GDM1 (cell line): ENCODE results near the gene NUP210.
"Not testable (repeated sequence)": the region's sequence is repeated elsewhere in the genome, so short reads cannot be mapped to it uniquely, and the experiment has no call there.

Source experiments
- DNase-seq: peaks from one replicate; lab custom pipeline; 2025; lab: John Stamatoyannopoulos, UW

The NUP210 gene

DNA sequence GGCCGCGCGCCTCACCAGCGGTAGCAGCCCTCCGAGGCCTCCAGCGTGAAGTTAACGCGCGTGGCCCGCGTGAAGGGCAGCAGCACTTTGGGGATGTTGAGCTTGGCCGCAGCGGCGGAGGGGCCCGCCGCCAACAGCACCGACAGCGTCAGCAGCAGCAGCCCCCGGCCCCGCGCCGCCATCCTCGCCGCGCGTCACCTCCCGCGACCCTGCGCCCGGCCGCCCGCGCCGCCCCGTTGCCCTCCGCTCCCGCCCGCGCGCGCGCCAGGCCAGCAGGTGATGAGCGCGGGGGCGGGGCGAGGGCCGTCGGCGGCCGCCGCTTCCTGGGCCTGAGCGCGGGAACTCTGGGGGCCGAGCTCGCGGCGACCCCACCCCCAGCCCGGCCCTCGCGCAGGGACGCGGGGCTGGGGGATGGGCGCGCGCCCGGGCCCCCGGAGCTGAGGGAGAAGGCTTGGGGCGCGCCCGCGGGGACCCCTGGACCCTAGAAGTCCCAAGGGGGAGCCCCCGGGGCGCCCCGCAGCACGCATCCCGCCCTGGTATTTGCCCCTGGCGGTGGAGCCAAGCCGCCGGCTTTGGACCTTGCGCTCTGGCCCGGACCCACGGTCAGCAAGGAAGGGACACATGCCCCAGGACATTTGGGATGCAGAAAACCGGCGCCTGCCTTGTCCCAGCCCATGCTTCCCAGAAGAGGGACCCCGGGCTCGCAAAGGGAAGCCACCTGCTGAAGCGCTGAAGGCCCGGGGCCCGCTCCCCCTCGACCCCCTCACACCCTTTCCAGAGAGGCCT is at the start of gene NUP210:
TSS of gene NUP210 (minus strand) at position 278 of the 786 bp plus-strand sequence. CDS start at position 182, 96 bp downstream.
- peak; percentile 55 for DNase-seq

DNA sequence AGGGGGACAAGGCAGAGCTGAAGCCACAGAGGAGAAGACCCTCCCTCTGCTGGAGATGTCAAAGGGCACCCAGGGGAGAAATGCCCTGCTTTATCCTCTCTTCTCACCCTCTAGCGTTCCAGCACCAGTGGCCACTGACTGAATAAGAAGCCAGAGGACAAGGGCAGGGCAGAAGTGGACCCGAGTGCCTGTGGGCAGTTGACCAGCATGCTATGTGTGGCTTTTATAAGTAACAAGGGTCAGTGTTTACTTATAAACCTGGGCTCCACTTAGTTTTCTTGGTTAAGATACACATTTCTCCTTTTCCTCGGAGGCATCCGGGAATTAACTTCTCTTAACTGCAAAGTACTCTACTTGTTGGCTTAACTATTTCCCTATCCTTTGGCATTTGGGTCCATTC is 46.7 kb upstream of the NUP210 start:
- no peak for DNase-seq

DNA sequence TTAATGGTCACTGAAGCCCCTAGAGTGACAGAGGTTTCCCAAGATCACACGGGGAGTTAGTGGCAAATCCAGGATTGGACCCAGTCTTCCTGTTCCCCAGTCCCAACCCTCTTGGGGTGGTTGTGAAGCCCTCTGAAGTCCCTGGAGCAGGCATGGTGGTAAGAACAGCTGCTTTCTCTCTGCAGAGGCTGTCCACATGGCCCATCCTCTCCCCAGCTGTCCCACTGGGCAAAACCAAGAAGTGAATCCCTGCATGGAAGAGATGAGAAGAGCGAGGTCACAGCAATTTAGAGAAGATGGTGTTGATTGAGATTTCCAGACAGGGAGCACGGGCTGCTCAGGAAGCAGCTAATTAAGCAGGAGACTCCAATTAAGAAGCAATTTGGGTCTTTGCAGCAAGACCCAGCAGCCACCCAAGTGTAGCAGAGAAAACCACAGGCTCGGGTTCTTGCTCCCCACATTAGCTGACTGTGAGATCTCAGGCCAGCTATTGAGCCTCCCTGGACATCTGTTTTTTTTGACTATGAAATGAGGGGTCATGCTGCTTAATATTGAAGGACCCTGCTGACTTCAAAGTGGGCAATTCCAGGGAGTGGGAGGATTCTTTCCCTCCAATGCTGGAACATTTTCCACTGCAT is 45.2 kb upstream of the NUP210 start:
- no peak for DNase-seq

DNA sequence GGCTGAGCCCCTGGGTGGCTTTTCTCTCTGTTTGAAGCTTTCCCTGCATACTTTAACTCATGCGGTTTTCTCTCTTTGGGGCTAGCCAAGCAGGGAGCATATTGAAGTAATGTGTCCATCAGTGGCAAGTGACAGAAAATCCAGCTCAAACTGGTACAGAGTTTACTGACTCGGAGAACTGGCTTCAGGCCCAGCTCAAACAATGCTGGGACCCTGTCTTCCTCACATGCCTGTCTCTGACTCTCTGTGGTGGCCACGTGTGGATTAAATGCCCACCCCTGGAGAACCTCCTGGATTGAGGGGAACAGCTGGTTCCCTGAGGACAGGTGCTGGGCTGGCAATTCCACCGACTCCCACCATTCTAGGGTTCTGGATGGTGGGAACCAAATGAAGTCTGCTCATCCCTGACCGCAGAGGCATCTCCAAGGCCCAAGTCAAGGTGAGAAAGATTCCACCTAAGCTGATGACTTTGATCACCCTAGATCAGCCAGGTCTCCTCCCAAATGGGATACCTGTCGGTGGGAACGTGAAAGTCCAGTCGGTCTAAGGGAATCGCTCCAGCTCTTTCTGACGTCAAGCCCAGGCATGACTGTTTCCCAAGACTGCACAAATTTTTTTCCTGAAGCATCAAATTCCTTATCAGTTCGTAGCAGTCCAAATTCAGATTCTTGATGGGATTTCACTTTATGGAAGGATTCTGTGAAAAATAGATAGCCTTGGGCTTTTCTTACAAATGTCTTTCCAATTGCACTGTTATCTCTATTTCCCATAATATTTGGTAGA is 43.7 kb upstream of the NUP210 start:
- DNase-seq = no peak

DNA sequence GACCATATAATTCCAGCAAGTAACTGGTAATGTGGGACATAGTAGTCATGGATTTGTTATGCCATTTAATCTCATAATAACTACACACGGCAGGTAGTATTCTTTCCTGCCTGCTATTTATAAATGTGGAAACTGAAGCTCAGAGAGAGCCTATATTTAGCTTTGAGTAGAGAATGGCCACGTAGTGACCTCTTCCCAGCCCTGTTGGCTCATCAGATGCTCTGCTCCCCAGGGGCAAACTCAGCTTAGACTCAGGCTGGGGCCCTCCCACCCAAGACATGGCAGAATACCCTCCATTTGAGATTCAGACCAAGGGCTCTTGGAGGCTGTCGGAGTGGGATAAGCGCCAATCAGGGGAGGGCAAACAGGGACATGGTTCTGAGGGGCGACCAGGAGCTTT is 42.7 kb upstream of the NUP210 start:
- no peak for DNase-seq

DNA sequence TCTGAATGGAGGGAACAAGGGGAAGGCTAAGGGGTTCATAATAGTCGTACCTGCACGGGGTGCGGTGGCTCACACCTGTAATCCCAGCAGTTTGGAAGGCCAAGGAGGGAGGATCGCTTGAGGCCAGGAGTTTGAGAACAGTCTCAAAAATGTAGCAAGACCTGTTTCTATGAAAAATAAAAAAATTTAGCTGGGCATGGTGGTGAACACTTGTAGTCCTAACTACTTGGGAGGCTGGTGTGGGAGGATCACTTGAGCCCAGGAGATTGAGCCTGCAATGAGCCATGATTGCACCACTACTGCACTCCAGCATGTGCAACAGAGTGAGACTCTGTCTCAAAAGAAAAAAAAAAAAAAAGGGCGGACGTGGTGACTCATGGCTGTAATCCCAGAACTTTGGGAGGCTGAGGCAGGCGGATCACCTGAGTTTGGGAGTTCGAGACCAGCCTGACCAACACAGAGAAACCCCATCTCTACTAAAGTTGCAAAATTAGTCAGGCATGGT is 42.1 kb upstream of the NUP210 start:
- no peak for DNase-seq

DNA sequence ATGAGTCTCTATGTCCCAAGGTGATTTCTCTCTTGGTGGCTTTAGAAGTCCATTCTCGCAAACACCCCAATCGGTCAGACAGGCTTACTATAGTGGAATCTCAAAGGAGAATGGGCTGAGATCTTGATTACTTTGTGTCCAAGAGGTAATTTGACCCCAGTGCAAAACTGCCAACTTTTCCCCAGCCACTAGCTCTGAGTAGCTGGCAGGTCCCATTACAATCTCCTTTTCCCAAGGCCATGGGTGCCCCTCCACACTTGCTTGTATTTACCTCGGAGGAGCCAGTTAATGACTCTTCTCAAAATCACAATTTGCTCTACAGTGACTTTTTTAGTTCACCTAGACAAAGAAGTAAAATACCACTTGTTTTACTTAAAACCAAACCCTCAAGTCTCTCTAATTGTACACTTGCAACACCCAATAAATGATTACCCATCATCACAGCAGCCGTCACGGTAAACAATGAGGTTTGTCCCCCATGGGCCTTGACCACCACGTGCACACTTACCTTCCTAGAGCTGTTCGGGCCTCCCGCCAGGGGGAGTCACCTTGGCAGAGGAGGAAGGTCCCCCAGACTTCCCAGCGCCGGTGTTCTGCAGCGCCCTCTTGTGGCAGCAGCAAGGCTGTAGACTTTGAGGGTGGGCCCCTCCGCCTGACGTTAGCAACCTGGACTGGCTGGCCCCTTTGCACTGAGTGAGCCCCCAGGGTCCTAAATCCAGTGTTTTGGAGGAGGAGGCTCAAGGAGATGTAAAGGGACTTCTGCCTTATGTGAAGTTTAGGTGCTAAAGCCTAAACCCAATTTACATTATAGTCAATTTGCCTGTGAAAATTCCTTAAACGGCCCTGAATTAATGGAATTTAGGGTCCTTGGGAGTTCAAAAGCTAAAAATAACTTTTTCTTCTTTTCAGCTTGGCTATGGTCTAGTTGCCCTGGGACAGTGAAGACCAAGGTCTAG is 41.3 kb upstream of the NUP210 start:
- peak; percentile 67 for DNase-seq

DNA sequence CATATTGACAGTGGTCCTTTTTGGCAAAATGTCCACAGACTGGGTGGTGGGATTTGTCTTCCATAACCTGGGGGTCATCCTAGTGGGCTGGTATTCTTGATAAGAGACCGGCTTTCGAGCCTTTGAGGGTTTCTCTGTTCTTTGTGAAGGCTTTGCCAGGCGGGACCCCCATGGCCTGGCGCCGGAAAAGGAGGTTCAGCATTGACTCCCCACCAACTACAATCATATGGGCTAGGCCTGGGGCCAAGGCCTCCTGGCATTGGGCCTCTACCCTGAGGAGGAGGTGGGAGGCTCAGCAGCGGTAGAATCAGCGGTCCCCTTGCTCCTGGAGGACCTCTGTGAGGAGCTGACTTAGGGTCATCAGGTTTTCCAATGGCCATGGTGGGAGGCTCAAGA is 40.2 kb upstream of the NUP210 start:
- no peak for DNase-seq

DNA sequence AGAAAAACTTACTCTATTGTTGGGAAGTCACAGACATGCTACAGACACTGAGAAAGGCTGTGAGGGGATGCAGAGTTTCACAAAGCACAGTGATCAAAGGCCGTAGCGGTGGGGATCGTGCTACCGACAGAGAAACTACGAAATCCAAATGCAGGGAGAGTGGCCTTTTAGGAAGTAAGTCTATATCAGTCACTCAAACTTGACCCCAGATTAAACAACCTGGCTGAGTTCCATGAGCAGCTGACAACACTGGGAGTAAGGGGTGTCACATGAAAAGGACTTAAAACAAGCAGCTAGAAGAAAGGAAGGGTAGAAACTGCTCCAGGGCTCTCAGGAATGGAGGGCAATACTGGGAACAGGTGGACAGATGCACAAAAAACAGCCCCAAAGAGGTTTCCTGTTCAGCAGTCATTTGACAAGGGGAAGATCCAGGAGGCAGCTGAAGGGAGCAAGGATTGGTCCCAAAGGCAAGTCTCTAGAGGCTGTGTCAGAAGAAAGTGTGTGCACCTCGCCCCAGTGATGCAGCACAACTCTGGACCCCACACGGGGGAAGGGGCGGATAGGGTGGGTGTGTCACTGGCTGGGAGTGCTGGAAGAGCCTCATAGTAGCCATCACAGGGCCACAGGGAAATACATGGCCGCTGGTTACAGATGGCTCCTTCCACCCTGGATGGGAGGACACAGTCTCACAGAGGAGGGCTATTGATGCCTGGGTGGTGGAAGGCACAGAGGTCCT is 39.7 kb upstream of the NUP210 start:
- DNase-seq = no peak

DNA sequence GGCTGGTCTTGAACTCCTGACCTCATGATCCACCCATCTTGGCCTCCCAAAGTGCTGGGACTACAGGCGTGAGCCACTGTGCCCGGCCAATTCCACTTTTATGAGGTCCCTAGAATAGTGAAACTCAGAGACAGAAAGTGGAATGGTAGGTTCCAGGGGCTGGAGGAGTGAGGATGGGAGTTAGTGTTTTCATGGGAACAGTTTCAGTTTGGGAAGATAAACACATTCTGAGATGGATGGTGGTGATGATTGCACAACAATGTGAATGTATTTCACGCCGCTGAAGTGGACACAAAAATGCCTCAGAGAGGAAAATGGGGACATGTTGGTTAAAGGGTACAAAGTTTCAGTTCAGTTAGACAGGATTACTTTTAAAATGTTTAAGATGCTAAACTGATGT is 37.5 kb upstream of the NUP210 start:
- no peak for DNase-seq

DNA sequence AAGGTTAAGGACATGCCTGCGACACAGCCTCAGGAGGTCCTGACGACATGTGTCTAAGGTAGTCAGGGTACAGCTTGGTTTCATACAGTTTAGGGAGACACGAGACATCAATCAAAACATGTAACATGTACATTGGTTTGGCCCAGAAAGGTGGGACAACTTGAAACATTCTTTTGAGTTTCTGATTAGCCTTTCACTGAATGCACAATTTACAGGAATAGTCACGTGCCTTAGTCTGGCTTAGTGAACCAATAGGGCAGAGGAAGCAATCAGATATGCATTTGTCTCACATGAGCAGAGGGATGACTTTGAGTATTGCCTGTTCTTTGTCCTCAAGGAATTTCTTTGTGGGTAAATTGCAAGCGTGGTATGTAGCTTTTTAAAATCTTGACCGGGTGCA is 35.5 kb upstream of the NUP210 start:
- no peak for DNase-seq

DNA sequence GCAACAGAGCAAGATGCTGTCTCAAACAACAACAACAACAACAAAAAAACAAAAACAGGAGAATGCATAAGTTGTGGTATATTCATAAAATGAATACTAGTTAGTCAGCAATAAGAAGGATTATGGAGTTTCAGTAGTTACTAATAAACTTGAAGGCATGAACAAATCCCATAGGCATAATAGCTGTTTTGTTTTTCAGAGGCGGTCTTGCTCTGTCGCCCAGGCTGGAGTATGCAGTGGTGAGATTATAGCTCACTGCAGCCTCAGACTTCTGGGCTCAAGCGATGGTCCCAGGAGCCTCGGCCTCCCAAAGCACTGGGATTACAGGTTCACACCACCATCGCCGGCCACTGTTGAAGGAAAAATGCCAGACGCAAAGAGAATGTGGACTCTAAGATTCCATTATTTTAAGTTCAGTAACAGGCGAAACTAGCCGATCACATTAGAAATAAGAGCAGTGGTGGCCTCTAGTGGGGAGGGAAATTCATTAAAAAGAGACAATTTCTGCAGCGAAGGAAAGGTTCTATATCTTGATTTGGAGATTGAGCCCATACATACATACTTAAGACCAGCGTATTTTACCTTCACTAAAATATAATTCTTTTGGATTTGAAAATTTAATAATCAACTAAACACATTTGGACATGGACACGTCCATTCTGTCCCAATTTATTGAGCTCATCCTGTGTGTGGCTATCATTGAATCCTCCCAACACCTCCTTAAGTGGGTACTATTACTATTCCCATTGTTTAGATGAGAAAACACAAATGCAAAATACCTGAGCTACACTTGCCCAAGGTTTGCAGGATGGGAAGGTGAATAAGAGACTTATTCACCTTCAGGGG is 32.6 kb upstream of the NUP210 start:
- peak; percentile 38 for DNase-seq

DNA sequence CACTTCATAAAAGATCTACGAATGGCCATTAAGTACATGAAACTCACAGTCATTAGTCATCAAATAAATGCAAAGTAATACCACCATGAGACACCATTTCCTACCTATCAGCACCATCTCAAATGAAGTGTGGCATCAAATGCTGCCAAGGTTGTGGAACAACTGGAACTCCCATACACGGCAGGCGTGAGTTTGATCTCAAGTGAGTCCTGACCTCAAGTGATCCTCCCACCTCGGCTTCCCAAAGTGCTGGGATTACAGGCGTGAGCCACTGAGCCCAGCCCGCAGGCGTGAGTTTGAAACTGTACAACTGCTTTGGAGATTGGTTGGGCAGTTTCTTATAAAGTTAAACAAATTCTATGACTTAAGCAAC is 31.2 kb upstream of the NUP210 start:
- no peak for DNase-seq

DNA sequence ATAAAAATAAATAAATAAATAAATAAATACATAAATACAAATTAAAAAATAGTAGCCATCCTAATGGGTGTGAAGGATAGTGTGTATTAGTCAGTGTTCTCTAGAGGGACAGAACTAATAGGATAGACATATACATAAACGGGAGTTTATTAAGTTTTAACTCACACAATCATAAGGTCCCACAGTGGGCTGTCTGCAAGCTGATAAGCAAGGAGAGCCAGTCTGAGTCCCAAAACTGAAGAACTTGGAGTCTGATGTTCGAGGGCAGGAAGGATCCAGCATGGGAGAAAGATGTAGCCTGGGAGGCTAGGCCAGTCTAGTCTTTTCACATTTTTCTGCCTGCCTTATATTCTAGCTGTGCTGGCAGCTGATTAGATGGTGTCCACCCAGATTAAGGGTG is 22.8 kb upstream of the NUP210 start:
- not testable (repeated sequence) for DNase-seq

DNA sequence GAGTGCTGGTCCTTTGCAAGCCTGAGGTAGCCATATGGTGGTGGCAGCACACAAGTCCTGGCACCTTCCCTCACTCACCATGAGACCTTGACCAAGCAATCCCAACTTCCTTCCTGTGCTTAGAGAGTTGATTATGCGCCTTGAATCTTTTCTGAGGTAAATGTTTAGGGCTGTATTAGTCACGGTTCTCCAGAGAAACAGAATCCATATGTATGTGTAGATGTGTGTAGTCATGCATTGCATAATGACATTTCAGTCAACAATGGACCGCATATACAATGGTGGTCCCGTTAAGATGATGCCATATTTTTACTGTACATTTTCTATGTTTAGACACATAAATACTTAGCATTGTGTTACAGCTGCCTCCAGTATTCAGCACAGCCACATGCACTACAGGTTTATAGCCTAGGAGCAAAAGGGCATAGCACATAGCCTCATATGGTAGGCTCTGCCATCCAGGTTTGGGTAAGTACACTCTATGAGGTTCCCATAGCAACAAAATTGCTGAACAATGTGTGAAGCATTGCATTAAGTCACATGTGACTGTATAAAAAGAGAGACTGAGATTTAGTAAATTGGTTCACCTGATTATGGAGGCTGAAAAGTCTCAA is 20.2 kb upstream of the NUP210 start:
- no peak for DNase-seq

DNA sequence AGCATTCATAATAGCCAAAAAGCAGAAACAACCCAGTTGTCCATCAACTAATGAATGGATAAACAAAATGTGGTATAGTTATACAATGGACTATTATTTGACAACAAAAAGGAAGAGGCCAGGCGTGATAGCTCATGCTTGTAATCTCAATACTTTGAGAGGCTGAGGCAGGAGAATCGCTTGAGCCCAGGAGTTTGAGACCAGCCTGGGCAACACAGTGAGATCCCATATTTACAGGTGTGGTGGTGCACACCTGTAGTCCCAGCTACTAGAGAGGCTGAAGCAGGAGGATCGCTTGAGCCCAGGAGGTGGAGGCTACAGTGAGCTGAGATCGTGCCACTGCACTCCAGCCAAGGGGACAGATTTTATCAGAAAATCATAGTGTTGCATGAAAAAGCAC is 16.1 kb upstream of the NUP210 start:
- not testable (repeated sequence) for DNase-seq

DNA sequence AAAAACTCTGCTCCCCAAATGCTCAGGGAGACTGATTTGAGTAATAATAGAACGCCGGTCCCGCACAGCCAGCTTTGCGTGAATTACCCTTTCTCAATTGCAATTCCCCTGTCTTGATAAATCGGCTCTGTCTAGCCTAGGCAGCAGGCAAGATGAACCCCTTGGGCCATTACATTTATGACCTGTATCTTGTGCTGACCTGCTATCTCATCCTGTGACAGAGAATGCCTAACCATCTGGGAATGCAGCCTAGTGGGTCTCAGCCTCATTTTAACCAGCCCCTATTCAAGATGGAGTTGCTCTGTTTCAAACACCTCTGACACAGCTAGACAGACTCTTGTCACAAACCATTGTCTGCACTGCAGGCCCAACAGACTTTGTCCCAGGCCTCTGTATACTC is 13.8 kb upstream of the NUP210 start:
- no peak for DNase-seq

DNA sequence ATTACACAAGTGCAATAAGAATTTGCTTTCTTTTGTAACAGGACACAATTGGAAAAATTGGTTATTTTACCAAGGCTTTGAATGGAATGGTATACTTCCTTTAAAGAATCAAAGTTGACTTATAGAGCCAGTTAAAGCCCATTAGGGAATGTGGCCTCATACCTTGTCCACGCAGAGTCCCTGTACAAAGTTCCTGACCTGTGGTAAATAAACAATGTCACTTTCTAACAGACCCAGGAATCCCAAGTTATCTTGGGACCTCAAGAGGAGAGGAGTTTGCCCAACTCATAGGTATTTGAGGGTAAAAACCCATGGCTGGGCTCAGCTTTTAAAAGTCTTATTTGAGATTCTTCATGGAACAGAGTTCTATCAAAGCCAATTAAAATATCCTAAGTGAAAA is 12.0 kb upstream of the NUP210 start:
- no peak for DNase-seq

DNA sequence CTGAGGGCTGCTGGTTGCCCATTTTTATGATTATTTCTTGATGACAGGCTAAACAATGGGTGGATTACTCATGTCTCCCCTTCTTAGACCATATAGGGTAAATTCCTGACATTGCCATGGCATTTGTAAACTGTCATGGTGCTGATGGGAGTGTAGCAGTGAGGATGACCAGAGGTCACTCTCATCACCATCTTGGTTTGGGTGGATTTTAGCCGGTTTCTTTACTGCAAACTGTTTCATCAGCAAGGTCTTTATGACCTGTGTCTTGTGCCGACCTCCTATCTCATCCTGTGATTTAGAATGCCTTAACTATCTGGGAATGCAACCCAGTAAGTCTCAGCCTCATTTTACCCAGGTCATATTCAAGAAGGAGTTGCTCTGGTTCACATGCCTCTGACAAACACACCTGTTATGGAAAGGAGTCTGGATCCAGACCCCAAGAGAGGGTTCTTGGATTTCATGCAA is 10.3 kb upstream of the NUP210 start:
- DNase-seq = not testable (repeated sequence)
